Activated naive CD4-positive, alpha-beta T cell treated with anti-CD3 and anti-CD28 coated beads for 36 hours (primary cell): ENCODE data around the gene ADAP2. TPM values are rescaled to one million over a fixed set of nuclear protein-coding genes. Genes with fewer than 3 reads are reported as not detected.
"Not testable (repeated sequence)": the region's sequence is repeated elsewhere in the genome, so short reads cannot be mapped to it uniquely, and the experiment has no call there.

Experiments
- CTCF ChIA-PET: fragments of 350-600 bp; sonication (Branson Sonifier 250); formaldehyde crosslinking; loops from one replicate; lab custom pipeline; 2021; ENCODE audit warnings: antibody characterized with exemption; lab: Charles Lee
- DNase-seq: peaks from one replicate; pipeline ENCODE4 v3.0.0-alpha.2; 2020
- H3K27ac Mint-ChIP-seq: one replicate; pipeline ENCODE4 v1.8.0; 2021; ENCODE audit warnings: mild to moderate bottlenecking, mixed read lengths
- H3K27me3 Mint-ChIP-seq: one replicate; pipeline ENCODE4 v1.8.0; 2021; ENCODE audit warnings: low read depth, mixed read lengths
- H3K36me3 Mint-ChIP-seq: one replicate; pipeline ENCODE4 v1.8.0; 2021; ENCODE audit warnings: low read depth, mixed read lengths
- H3K4me1 Mint-ChIP-seq: one replicate; pipeline ENCODE4 v1.8.0; 2021; ENCODE audit warnings: low read depth, mixed read lengths
- H3K4me3 Mint-ChIP-seq: one replicate; pipeline ENCODE4 v1.8.0; 2021; ENCODE audit warnings: mild to moderate bottlenecking, moderate library complexity, mixed read lengths
- H3K9me3 Mint-ChIP-seq: one replicate; pipeline ENCODE4 v1.8.0; 2021; ENCODE audit warnings: mixed read lengths
- intact Hi-C: fragments of 100-400 bp; cut with micrococcal nuclease; formaldehyde crosslinking; loops from one replicate; pipeline ENCODE4 v1.15.1; 2023
- total RNA-seq, 2 experiments: library from RNA; stranded (reverse); gene quantifications; one replicate each; pipeline ENCODE4 v1.2.3, GENCODE V29; 2021

The ADAP2 gene
- total RNA-seq, result under 1 TPM; 0.32 to 0.52 TPM

DNA sequence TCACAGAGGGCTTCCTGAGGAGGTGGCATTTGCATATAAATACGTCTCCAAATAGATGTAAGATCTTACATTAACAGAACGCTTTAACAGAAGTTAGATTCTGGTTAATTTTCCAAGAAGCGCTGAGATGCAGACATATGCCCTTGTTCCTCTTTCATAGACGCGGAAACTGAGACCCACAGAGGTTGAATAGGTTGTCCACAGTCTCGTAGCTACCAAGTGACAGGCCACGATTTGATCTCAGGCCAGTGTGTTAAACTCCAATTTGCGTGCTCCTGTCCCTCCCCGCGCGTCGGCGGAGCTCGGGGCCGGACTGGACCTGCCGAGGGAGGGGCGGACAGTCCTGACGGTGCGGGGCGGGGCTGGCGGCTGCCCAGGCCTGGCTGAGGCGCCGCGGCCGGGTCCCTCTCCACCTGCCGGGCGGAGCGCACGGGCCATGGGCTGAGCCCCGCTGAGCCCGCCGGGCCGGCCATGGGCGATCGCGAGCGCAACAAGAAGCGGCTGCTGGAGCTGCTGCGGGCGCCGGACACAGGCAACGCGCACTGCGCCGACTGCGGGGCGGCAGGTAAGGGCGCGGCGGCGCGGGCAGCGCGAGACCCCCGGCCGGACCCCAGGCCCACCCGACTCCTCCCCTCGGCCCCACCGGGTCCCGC is at the start of gene ADAP2:
TSS of gene ADAP2 (plus strand) at position 402 of the 653 bp plus-strand sequence. CDS start at position 472, 70 bp downstream.
- peaks cover 39% of the 10 kb centered on the region for H3K27me3 Mint-ChIP-seq
- CTCF ChIA-PET, result no interaction called here
- H3K27ac Mint-ChIP-seq, result no peak within 1 kb of the TSS
- peak within 1 kb of the TSS; percentile 62 for H3K4me3 Mint-ChIP-seq
- no peak for DNase-seq
- intact Hi-C loops, result no loop called here
- no peaks in the 10 kb centered on the region for H3K36me3 Mint-ChIP-seq
- H3K4me1 Mint-ChIP-seq, result peaks cover 11% of the 10 kb centered on the region
- H3K9me3 Mint-ChIP-seq, result no peaks in the 10 kb centered on the region

DNA sequence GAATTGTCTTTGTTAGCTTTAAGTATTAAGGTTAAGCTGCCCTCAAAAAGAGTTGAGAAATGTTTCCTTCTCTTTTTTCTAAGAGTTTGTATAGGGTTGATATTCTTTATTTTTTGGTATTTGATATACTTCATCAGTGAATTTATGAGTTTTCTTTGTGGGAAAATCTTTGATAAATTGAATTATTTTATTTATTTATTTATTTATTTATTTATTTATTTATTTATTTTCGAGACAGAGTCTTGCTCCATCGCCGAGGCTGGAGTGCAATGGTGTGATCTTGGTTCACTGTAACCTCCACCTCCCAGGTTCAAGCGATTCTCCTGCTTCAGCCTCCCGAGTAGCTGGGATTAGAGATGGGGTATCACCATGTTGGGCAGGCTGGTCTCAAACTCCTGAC is 35.6 kb upstream of the ADAP2 start:
- no peaks in the 10 kb centered on the region for H3K4me1 Mint-ChIP-seq
- H3K36me3 Mint-ChIP-seq, result peaks cover 18% of the 10 kb centered on the region

DNA sequence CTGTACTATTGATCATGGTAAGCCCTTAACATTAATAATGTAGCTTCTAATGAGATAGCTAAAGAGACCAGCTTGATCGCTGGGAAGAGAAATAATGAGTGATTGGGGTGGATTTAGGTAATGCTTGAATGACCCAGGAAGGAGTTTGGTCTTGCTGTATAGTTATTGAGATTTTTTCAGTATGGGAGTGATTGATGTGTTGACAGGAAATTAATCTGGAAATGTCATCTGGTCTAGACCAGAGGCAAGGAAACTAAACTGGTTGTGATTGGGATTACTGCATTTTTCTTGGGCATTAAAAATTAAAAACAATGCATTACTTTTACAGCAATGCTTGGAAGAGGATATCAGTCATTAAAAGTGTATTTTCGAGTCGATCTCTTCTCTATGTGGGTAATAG is 27.5 kb upstream of the ADAP2 start:
- Mint-ChIP-seq H3K27ac (no peak overlapping the region), H3K4me3 (no peak overlapping the region), H3K4me1 (no peaks in the 10 kb centered on the region), H3K27me3 (no peaks in the 10 kb centered on the region), H3K36me3 (peaks cover 18% of the 10 kb centered on the region), H3K9me3 (no peaks in the 10 kb centered on the region)
- no peak for DNase-seq
- intact Hi-C loops, result no loop called here
- CTCF ChIA-PET, result no interaction called here

More for the DNA sequence above, 35.6 kb upstream of the ADAP2 start:
- Mint-ChIP-seq H3K9me3 (no peaks in the 10 kb centered on the region), H3K27ac (no peak overlapping the region), H3K4me3 (no peak overlapping the region), H3K27me3 (no peaks in the 10 kb centered on the region)
- no peak for DNase-seq
- intact Hi-C loops, result no loop called here
- CTCF ChIA-PET, result no interaction called here

- CTCF ChIA-PET, result no interaction called here
- DNase-seq, result no peak
- peaks cover 12% of the 10 kb centered on the region for H3K4me1 Mint-ChIP-seq
- peaks cover 22% of the 10 kb centered on the region for H3K36me3 Mint-ChIP-seq
- no peak overlapping the region for H3K4me3 Mint-ChIP-seq
- H3K27ac Mint-ChIP-seq, result no peak overlapping the region
- no peaks in the 10 kb centered on the region for H3K9me3 Mint-ChIP-seq
- intact Hi-C loops, result no loop called here
- H3K27me3 Mint-ChIP-seq, result no peaks in the 10 kb centered on the region
Observed at GRCh38 chr17:30897311-30897710, 24.4 kb upstream of the ADAP2 start.

- peak overlapping the region; percentile 94 for H3K27ac Mint-ChIP-seq
- no peaks in the 10 kb centered on the region for H3K9me3 Mint-ChIP-seq
- CTCF ChIA-PET, result no interaction called here
- H3K36me3 Mint-ChIP-seq, result peaks cover 8% of the 10 kb centered on the region
- DNase-seq, result peak; percentile 9
- H3K4me3 Mint-ChIP-seq, result peak overlapping the region; percentile 99
- H3K4me1 Mint-ChIP-seq, result peaks cover 54% of the 10 kb centered on the region
- no peaks in the 10 kb centered on the region for H3K27me3 Mint-ChIP-seq
- intact Hi-C loops, result loop anchor here (1.0 to 10.0 kb wide), 8 partner anchors 65 to 469 kb away; partner anchors contain the start of genes ATAD5, GOSR1 and NF1
Observed at GRCh38 chr17:30905742-30906100, 16.0 kb upstream of the ADAP2 start.

DNA sequence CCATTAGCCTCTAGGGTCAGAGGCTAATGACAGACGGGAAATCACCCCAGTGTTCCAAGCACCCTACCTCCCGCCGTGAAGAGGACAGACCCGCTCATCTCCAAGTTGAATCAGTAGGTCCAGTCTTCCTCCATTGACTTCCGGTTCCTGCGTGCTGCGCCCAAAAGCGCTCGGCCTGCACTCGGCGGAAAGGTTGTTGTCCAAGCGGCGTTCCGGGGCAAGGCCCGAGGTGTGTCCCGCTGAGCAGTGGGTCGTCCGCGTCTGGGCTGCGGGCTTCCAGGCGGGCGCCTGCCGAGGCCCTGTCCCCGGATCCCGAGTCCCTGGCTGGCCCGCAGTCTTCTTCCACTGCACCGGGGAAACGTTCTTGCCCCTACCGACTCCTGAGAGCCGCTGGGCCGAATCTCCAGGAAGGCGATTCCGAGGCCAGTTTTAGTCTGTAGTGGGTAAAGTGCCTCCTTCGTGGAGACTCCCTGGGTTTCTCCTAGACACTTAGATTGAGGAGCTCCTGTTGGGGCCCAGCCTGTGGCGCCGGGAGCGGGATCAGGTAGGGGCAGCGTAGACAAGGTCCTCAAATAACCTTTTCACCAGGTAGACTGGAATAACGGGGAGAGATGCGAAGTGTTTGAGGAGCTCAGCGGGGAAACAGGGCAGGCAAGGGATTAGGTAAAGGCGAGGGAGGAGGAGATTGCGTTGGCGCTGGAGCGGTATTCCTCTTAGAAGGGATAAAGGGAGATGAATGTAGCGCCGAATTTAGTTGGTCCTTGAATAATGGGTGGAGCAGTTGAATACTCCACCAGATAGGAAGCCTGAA is 15.4 kb upstream of the ADAP2 start, which contains the start of gene TEFM:
TSS of gene TEFM (minus strand) at position 138 of the 811 bp plus-strand sequence. CDS start at position 98, 40 bp downstream.
- intact Hi-C loops, result loop anchor here (1.0 to 10.0 kb wide), 8 partner anchors 64 to 468 kb away; partner anchors contain the start of genes ATAD5, GOSR1 and NF1
- peaks cover 8% of the 10 kb centered on the region for H3K36me3 Mint-ChIP-seq
- CTCF ChIA-PET, result interaction anchor here (0.6 to 1.0 kb wide), 2 partner anchors 154 to 467 kb away, joined by 3 read pairs; no protein-coding TSS in a partner anchor
- H3K4me3 Mint-ChIP-seq, result peak within 1 kb of the TSS; percentile 99
- DNase-seq, result peak; percentile 93
- H3K27ac Mint-ChIP-seq, result peak within 1 kb of the TSS; percentile 94
- H3K4me1 Mint-ChIP-seq, result peaks cover 53% of the 10 kb centered on the region
- no peaks in the 10 kb centered on the region for H3K27me3 Mint-ChIP-seq
- no peaks in the 10 kb centered on the region for H3K9me3 Mint-ChIP-seq

- Mint-ChIP-seq H3K9me3 (no peaks in the 10 kb centered on the region), H3K36me3 (no peaks in the 10 kb centered on the region), H3K27me3 (no peaks in the 10 kb centered on the region), H3K4me1 (peaks cover 36% of the 10 kb centered on the region), H3K27ac (peak overlapping the region; percentile 36), H3K4me3 (no peak overlapping the region)
- DNase-seq, result no peak
- intact Hi-C loops, result loop anchor here (5.0 to 10.0 kb wide), 5 partner anchors 77 to 466 kb away; partner anchors contain the start of genes ATAD5 and NF1
- CTCF ChIA-PET, result no interaction called here
Observed at GRCh38 chr17:30908717-30909420, 12.9 kb upstream of the ADAP2 start.

- CTCF ChIA-PET, result interaction anchor here (0.6 kb wide), 2 partner anchors 280 to 610 kb away, joined by 3 to 4 read pairs; no protein-coding TSS in a partner anchor
- not testable (repeated sequence) for H3K36me3 Mint-ChIP-seq
Observed at GRCh38 chr17:30910151-30910550, 11.6 kb upstream of the ADAP2 start.

GRCh38 chr17:30913955-30914354 is 7.8 kb upstream of the ADAP2 start:
- no peak for DNase-seq
- intact Hi-C loops, result no loop called here
- H3K36me3 Mint-ChIP-seq, result no peaks in the 10 kb centered on the region

More at GRCh38 chr17:30910151-30910550, 11.6 kb upstream of the ADAP2 start:
- DNase-seq, H3K9me3 Mint-ChIP-seq, intact Hi-C loops, H3K27ac Mint-ChIP-seq, H3K4me3 Mint-ChIP-seq, H3K27me3 Mint-ChIP-seq: not testable (repeated sequence)
- peaks cover 26% of the 10 kb centered on the region for H3K4me1 Mint-ChIP-seq

DNA sequence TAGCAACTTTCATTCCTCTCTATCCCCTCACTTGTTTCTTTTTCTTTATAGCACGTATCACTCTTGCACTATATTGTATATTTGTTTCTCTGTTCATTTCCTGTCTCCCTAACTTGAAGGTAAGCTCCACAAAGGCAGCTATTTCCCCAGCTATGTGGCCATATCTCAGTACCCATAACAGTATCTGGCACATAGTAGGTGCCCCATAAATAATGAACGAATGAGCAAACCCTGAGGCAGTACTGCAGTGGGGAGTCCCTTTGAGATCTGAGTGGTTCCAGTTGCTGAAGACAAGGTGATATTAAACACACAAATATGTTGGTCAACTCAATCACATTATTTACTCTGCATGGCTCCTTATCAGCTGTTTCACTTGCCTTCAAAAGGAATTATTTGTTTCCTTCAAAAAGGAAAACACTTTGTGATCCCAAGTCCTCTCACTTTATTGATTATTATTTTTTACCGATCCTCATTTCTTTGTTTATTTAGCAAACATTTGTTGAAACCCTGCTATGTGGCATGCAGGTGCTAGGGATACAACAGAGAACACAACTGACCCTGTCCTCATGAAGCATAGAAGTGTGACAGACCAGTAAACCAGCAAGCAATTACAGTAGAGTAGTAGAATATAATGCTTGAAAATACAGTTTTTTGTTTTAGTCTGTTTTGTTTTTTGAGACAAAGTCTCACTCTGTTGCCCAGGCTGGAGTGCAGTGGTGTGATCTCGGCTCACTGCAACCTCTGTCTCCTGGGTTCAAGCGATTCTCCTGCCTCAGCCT is 5.7 kb upstream of the ADAP2 start:
- Mint-ChIP-seq H3K4me3 (no peak overlapping the region), H3K4me1 (no peaks in the 10 kb centered on the region), H3K36me3 (no peaks in the 10 kb centered on the region), H3K27ac (no peak overlapping the region), H3K27me3 (peaks cover 6% of the 10 kb centered on the region), H3K9me3 (no peaks in the 10 kb centered on the region)
- intact Hi-C loops, result no loop called here
- DNase-seq, result no peak
- CTCF ChIA-PET, result no interaction called here

More at GRCh38 chr17:30913955-30914354, 7.8 kb upstream of the ADAP2 start:
- Mint-ChIP-seq H3K9me3 (no peaks in the 10 kb centered on the region), H3K27ac (no peak overlapping the region), H3K4me3 (no peak overlapping the region), H3K27me3 (no peaks in the 10 kb centered on the region), H3K4me1 (peaks cover 2% of the 10 kb centered on the region)
- CTCF ChIA-PET, result no interaction called here

- intact Hi-C loops, result no loop called here
- Mint-ChIP-seq H3K9me3 (no peaks in the 10 kb centered on the region), H3K27ac (no peak overlapping the region), H3K4me3 (no peak overlapping the region), H3K4me1 (peaks cover 5% of the 10 kb centered on the region), H3K27me3 (peaks cover 12% of the 10 kb centered on the region), H3K36me3 (no peaks in the 10 kb centered on the region)
- no peak for DNase-seq
- CTCF ChIA-PET, result interaction anchor here (0.6 kb wide), 1 partner anchor 226 kb away, joined by 3 read pairs; no protein-coding TSS in a partner anchor
Observed at GRCh38 chr17:30917050-30917449, 4.7 kb upstream of the ADAP2 start.
